ENCODE results near the gene XXYLT1. TPM values are rescaled to one million over a fixed set of nuclear protein-coding genes. Genes with fewer than 3 reads are reported as not detected.

XXYLT1 gene
- polyA plus RNA-seq, 2 of the 4 experiments (the other 2 are of a cell fraction): 11.9 to 12.0 TPM

DNA sequence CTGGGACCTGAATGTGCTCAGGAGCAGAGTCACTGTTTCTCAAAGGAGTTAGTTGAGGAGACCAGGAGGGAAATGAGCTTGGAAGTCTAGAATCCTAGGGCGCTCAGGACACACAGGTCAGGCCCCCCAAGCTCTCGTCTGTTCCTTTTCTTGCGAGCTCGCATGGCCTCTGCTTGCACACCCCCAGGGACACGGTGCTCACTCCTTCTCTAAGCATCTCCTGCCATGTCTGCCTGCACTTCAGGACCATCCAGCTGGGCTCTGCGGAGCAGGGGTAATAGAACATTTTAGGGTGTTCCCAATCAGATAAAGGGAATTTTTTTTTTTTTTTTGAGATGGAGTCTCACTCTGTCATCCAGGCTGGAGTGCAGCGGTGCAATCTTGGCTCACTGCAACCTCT, 213.2 kb downstream of the XXYLT1 start:
- H3K9me3 ChIP-seq: no peaks in the 10 kb centered on the region
- no peak overlapping the region for H3K27ac ChIP-seq
- no peak overlapping the region for H3K4me2 ChIP-seq
- ChIA-PET POLR2A (no interaction called here), CTCF (no interaction called here)
- ATAC-seq (no peak), FAIRE-seq (no peak), DNase-seq (ENCODE audit: low read depth in 1 of 2, low spot score in 1 of 2) (no peak)
- WGBS (ENCODE audit: missing lambda C conversion rate): 81% methylated on average over 7 of the region's 7 CpGs
- H3K4me3 ChIP-seq: no peak overlapping the region
- no peaks in the 10 kb centered on the region for H3K4me1 ChIP-seq
- no peak for TF ChIP-seq HOXB13 (CRISPR knock-in tag; IDR thresholded peaks at IDR 0.05; ENCODE audit: low read depth)
- TF ChIP-seq MAZ (IDR thresholded peaks at IDR 0.05; ENCODE audit: borderline replicate concordance, low read depth, low read length): no peak
- TF ChIP-seq ZSCAN20 (CRISPR knock-in tag; IDR thresholded peaks at IDR 0.05): no peak
- no peak for TF ChIP-seq ESRRA (IDR thresholded peaks at IDR 0.05; ENCODE audit: borderline replicate concordance, low read length)
- TF ChIP-seq NFE2L2 (conservative IDR thresholded peaks at IDR 0.05; ENCODE audit: low read length): no peak
- no peak for TF ChIP-seq EP300 (IDR thresholded peaks at IDR 0.05)
- TF ChIP-seq MAFK (IDR thresholded peaks at IDR 0.05; ENCODE audit: partially characterized antibody): no peak
- no peak for TF ChIP-seq POLR2AphosphoS2 (conservative IDR thresholded peaks at IDR 0.05; ENCODE audit: low read length)

DNA sequence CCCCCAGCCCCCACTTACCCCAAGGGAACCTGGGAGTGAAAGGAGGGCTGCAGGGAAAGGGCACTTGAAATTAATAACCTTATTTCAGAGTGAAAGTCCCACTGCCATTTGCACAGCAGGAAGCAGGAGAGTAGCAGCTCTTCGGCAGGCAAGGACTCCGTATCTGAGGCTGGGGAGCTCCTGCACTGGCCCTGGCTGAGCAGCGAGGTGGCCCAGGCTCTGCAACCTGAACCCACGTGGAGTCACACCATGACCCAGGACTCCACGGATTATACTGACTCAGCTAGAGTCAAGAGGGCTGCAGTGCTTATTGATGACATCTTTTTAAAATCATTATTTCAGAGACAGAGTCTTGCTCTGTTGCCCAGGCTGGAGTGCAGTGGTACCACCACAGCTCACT, 214.5 kb downstream of the XXYLT1 start:
- no peaks in the 10 kb centered on the region for H3K9me3 ChIP-seq
- no peak overlapping the region for H3K4me3 ChIP-seq
- ChIA-PET CTCF (interaction anchor here (1.2 kb wide), 1 partner anchor 385 kb away, joined by 3 read pairs; the partner anchor contains the start of gene LSG1), POLR2A (no interaction called here)
- TF ChIP-seq BHLHE40 (IDR thresholded peaks at IDR 0.05; ENCODE audit: low read depth, low read length) (no peak), HES2 (IDR thresholded peaks at IDR 0.05) (no peak), GATA3 (IDR thresholded peaks at IDR 0.05; ENCODE audit: borderline replicate concordance) (no peak), NFE2L2 (conservative IDR thresholded peaks at IDR 0.05; ENCODE audit: low read length) (no peak), RCOR1 (IDR thresholded peaks at IDR 0.05; ENCODE audit: low read depth, low read length) (no peak), HMGXB4 (CRISPR knock-in tag; IDR thresholded peaks at IDR 0.05; ENCODE audit: borderline replicate concordance) (no peak), CTCF (IDR thresholded peaks at IDR 0.05) (no peak), RNF2 (IDR thresholded peaks at IDR 0.05; ENCODE audit: borderline replicate concordance, low read depth) (no peak), JUN (IDR thresholded peaks at IDR 0.05) (no peak)
- TF ChIP-seq, protein P1, sequence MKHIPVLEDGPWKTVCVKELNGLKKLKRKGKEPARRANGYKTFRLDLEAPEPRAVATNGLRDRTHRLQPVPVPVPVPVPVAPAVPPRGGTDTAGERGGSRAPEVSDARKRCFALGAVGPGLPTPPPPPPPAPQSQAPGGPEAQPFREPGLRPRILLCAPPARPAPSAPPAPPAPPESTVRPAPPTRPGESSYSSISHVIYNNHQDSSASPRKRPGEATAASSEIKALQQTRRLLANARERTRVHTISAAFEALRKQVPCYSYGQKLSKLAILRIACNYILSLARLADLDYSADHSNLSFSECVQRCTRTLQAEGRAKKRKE (CRISPR knock-in tag; IDR thresholded peaks at IDR 0.05; ENCODE audit: low read depth): no peak
- no peak for FAIRE-seq
- H3K4me2 ChIP-seq: no peak overlapping the region
- H3K27ac ChIP-seq: no peak overlapping the region
- 100% methylated on average over 1 of the region's 5 CpGs for WGBS (ENCODE audit: missing lambda C conversion rate)
- DNase-seq (ENCODE audit: low read depth in 1 of 2, low spot score in 1 of 2): no peak
- H3K4me1 ChIP-seq: no peaks in the 10 kb centered on the region
- no peak for ATAC-seq

- Histone ChIP-seq H3K27ac (no peak overlapping the region), H3K4me3 (no peak overlapping the region), H3K4me1 (no peaks in the 10 kb centered on the region), H3K9me3 (no peaks in the 10 kb centered on the region), H3K4me2 (no peak overlapping the region)
- no peak for TF ChIP-seq NPAS2 (CRISPR knock-in tag; IDR thresholded peaks at IDR 0.05; ENCODE audit: borderline replicate concordance)
- TF ChIP-seq KDM5A (IDR thresholded peaks at IDR 0.05): no peak
- no peak for TF ChIP-seq CEBPB (IDR thresholded peaks at IDR 0.05)
- TF ChIP-seq RFX5 (IDR thresholded peaks at IDR 0.05): no peak
- TF ChIP-seq HOXB5 (CRISPR knock-in tag; IDR thresholded peaks at IDR 0.05): no peak
- TF ChIP-seq PHF8 (IDR thresholded peaks at IDR 0.05; ENCODE audit: borderline replicate concordance, low read depth): no peak
- TF ChIP-seq MAX (IDR thresholded peaks at IDR 0.05): no peak
- TF ChIP-seq MYC (IDR thresholded peaks at IDR 0.05; ENCODE audit: borderline replicate concordance, low read length): no peak
- TF ChIP-seq POLR2A (IDR thresholded peaks at IDR 0.05; ENCODE audit: low read length): no peak
- no peak for TF ChIP-seq GATA3 (IDR thresholded peaks at IDR 0.05; ENCODE audit: borderline replicate concordance)
- TF ChIP-seq FOXS1 (CRISPR knock-in tag; IDR thresholded peaks at IDR 0.05): no peak
- TF ChIP-seq FOSB (CRISPR knock-in tag; IDR thresholded peaks at IDR 0.05): no peak
- no peak for DNase-seq (ENCODE audit: low read depth in 1 of 2, low spot score in 1 of 2)
- POLR2A ChIA-PET: interaction anchor here (0.7 kb wide), 1 partner anchor 25 kb away, joined by 3 read pairs; no protein-coding TSS in a partner anchor
- FAIRE-seq: no peak
- CTCF ChIA-PET: no interaction called here
- ATAC-seq: no peak
- WGBS (ENCODE audit: missing lambda C conversion rate): 29% methylated on average over 5 of the region's 6 CpGs
Measured at GRCh38 chr3:195054311-195054710, 216.6 kb downstream of the XXYLT1 start.

All from A549 (cell line).